K562 (cell line): ENCODE measurements around the gene PAXIP1. TPM values are rescaled to one million over a fixed set of nuclear protein-coding genes. Genes with fewer than 3 reads are reported as not detected.

ENCODE experiments used
- AFF1 ChIP-seq, 2 experiments: fragments of 450-650 bp; IDR thresholded peaks; 2 replicates each; pipeline ENCODE4 v1.6.1; 2018; ENCODE audit warnings: mild to moderate bottlenecking in 2 of 2, low read depth in 1 of 2; ENCODE audit not compliant: partially characterized antibody in 2 of 2
- CHD4 ChIP-seq: fragments of 200-600 bp; sonication (generic); IDR thresholded peaks from 3 replicates; pipeline ENCODE4 v1.6.1; 2012; ENCODE audit warnings: low read depth, mild to moderate bottlenecking, mixed read lengths, low read length, inconsistent platforms; ENCODE audit not compliant: insufficient read depth, insufficient replicate concordance, poor library complexity, severe bottlenecking
- CREM ChIP-seq: IDR thresholded peaks from 2 replicates; pipeline ENCODE4 v1.6.1; 2014; ENCODE audit warnings: antibody characterized with exemption, low read depth
- MBD2 ChIP-seq: sonication (generic); IDR thresholded peaks from 2 replicates; pipeline ENCODE4 v1.6.1; 2016; ENCODE audit warnings: low read depth, borderline replicate concordance
- NR1H2 ChIP-seq: sonication (generic); formaldehyde crosslinking; IDR thresholded peaks from 2 replicates; pipeline ENCODE4 v1.4.0; 2020; ENCODE audit warnings: mild to moderate bottlenecking, missing genetic modification reagents
- POLR2H ChIP-seq: IDR thresholded peaks from 2 replicates; pipeline ENCODE4 v1.6.1; 2016; ENCODE audit warnings: missing genetic modification characterization, low read depth, mild to moderate bottlenecking, control low read depth, missing compliant biosample characterization, moderate library complexity
- SIX5 ChIP-seq, 2 experiments: IDR thresholded peaks; 2 replicates each; pipeline ENCODE4 v1.6.1; 2011; ENCODE audit warnings: low read length in 2 of 2, borderline replicate concordance in 1 of 2, low read depth in 1 of 2, mild to moderate bottlenecking in 1 of 2, moderate library complexity in 1 of 2; ENCODE audit not compliant: insufficient read depth in 1 of 2
- SP1 ChIP-seq: sonication (generic); formaldehyde crosslinking; IDR thresholded peaks from 2 replicates; pipeline ENCODE4 v1.8.1; 2022; ENCODE audit warnings: mild to moderate bottlenecking, missing genetic modification reagents
- ZBTB11 ChIP-seq, 3 experiments: fragments of 200-800 bp in 1 of 3; fragments of 250-450 bp in 1 of 3; fragments of 450-650 bp in 1 of 3; sonication (Bioruptor Pico) in 1 of 3; sonication (Bioruptor generic) in 1 of 3; formaldehyde crosslinking in 1 of 3; IDR thresholded peaks; 2 replicates each; pipeline versions ENCODE4 v1.6.1 to v1.8.0; 2016 to 2022; ENCODE audit warnings: mild to moderate bottlenecking in 2 of 3, missing genetic modification characterization in 2 of 3, missing compliant biosample characterization in 1 of 3, moderate library complexity in 1 of 3
- ZBTB7A ChIP-seq: IDR thresholded peaks from 2 replicates; pipeline ENCODE4 v1.6.1; 2011; ENCODE audit warnings: low read depth, mild to moderate bottlenecking, low read length, moderate library complexity, borderline replicate concordance; ENCODE audit not compliant: control insufficient read depth
- ZBTB9 ChIP-seq: fragments of 450-650 bp; formaldehyde crosslinking; IDR thresholded peaks from 2 replicates; pipeline ENCODE4 v1.4.0; 2020; ENCODE audit warnings: mild to moderate bottlenecking, moderate library complexity
- ZNF444 ChIP-seq: fragments of 250-450 bp; sonication (Bioruptor Pico); IDR thresholded peaks from 2 replicates; pipeline ENCODE4 v1.4.0; 2020; ENCODE audit warnings: mild to moderate bottlenecking, moderate library complexity
- polyA plus RNA-seq, 8 experiments: library from polyadenylated mRNA; depleted of rRNA in 4 of 8; stranded (reverse) in 5 of 8; unstranded in 3 of 8; fragments of >200 nt; fragmentation: Nextera tagmentation in 2 of 8; fragmentation: Illumina TruSeq in 1 of 8; extraction: Ambion mirVana in 2 of 8; extraction: Trizol in 1 of 8; gene quantifications; 2 replicates each; pipeline versions ENCODE4 v1.2.1 to v1.2.3, GENCODE V29; 2011 to 2014; ENCODE audit warnings: inconsistent platforms in 1 of 8, missing spikeins in 1 of 8
- total RNA-seq, 7 experiments: library from RNA; depleted of rRNA in 6 of 7; stranded (reverse); fragments of >200 nt in 6 of 7; fragmentation: Illumina TruSeq in 2 of 7; extraction: Trizol in 2 of 7; gene quantifications; 2 replicates each; pipeline versions ENCODE4 v1.2.1 to v1.2.3, GENCODE V29; 2011 to 2021; ENCODE audit warnings: low replicate concordance in 1 of 7
- TF ChIP-seq, protein P1 (sequence below): fragments of 450-650 bp; conservative IDR thresholded peaks from 2 replicates; pipeline ENCODE4 v1.6.1; 2016; ENCODE audit warnings: missing genetic modification characterization, low read depth, mild to moderate bottlenecking, control low read depth, missing compliant biosample characterization

Gene PAXIP1
- total and polyA plus RNA-seq, 9 of the 15 experiments (the other 6 are each of a cell fraction or from before 2014, with no cell fraction given): 9.7 to 37.9 (median 28.4) TPM

DNA sequence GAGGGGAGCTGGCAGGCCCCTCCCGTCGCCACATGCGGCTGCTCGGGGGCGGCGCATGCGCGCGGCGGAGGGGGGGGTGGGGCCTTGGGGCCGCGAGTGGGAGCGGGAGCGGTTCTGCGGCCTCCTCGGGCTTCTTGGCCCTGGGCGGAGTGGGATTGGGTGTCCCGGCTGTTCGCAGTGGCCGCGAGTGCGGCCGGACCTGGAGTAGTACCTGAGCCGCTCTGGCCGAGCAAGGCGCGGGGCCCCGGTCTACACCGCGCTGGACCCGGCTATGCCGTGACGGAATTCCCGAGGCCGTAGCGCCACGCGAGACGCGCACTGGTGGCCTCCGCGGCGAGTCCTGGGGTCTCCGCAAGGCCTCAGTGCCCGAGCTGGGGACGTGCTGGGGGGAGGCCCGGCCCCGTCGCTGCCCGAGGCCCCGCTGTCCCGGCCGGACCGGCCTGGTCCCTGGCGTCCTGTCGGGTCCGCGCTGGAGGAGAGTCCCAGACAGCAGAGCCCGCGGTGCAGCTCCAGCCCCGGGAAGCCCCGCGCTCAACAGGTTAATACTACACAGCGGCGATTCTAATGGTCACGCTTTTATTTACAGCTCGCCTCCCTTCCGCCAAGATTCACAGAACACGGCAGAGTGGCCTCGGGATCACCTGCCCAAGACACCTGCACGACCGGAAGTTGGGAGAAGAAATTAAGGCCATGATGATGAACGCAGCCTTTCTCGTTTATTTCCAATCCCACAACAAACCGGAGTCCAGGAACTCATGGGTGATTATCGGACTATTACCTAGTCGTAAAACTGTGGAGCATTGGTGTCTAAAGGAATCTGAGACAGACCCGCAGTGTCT lies 671 bp upstream of the PAXIP1 start (continued):
- peak in 1 of 3 experiments; percentile 16; a peak in 2 of 6 replicates for TF ChIP-seq ZBTB11 (CRISPR knock-in tag; IDR thresholded peaks at IDR 0.05)
- no peak for TF ChIP-seq CREM
- no peak for TF ChIP-seq CHD4
- TF ChIP-seq, protein P1, sequence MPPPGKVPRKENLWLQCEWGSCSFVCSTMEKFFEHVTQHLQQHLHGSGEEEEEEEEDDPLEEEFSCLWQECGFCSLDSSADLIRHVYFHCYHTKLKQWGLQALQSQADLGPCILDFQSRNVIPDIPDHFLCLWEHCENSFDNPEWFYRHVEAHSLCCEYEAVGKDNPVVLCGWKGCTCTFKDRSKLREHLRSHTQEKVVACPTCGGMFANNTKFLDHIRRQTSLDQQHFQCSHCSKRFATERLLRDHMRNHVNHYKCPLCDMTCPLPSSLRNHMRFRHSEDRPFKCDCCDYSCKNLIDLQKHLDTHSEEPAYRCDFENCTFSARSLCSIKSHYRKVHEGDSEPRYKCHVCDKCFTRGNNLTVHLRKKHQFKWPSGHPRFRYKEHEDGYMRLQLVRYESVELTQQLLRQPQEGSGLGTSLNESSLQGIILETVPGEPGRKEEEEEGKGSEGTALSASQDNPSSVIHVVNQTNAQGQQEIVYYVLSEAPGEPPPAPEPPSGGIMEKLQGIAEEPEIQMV (tag): peak; percentile 68
- peak; percentile 23; the same call in 1 of the 2 replicates for TF ChIP-seq ZBTB7A
- TF ChIP-seq MBD2: peak; percentile 74; the same call in 1 of the 2 replicates
- TF ChIP-seq ZNF444 (CRISPR knock-in tag): no peak
- 0 out of 2 replicates have a peak, but pooled peaks have one; percentile 49 for TF ChIP-seq POLR2H (tag)
- TF ChIP-seq SIX5 (IDR thresholded peaks at IDR 0.05; ENCODE audit: borderline replicate concordance in 1 of 2, insufficient read depth in 1 of 2, low read depth in 1 of 2, low read length in 2 of 2): no peak
- TF ChIP-seq NR1H2 (CRISPR knock-in tag): 0 out of 2 replicates have a peak, but pooled peaks have one; percentile 39
- TF ChIP-seq AFF1 (IDR thresholded peaks at IDR 0.05; ENCODE audit: low read depth in 1 of 2, partially characterized antibody in 2 of 2): no peak
- peak; percentile 38; the same call in 1 of the 2 replicates for TF ChIP-seq SP1 (CRISPR knock-in tag)
- TF ChIP-seq ZBTB9: peak; percentile 56; the same call in 1 of the 2 replicates
